Pancreas (tissue), 10 donors: ENCODE results near the gene KIF18A. TPM values are rescaled to one million over a fixed set of nuclear protein-coding genes. Genes with fewer than 3 reads are reported as not detected.

ENCODE experiments used
- ATAC-seq, 4 donors: fragments of 200-7000 bp; cut with Tn5 transposase; one replicate each; pipeline versions ENCODE4 v1.8.0 to v1.9.1; 2020; ENCODE audit warnings: mild to moderate bottlenecking in 4 of 4, moderate library complexity in 4 of 4
- DNase-seq, 6 donors: peaks; one replicate each; pipeline ENCODE4 v3.0.0-alpha.2; 2020
- FAIRE-seq: peaks from 2 replicates; lab custom pipeline; 2012; peaks lifted over from hg19 to GRCh38; lab: Jason Lieb, UNC
- H3K27ac ChIP-seq, 4 donors: fragments of 200-600 bp; sonication (generic); 1 replicate in 3 of 4; 2 replicates in 1 of 4; pipeline versions ENCODE4 v1.5.0 to v1.8.0; 2020
- H3K27me3 ChIP-seq, 4 donors: fragments of 200-600 bp; one replicate each; pipeline ENCODE4 v1.8.0; 2021
- H3K36me3 ChIP-seq, 3 donors: fragments of 200-600 bp; sonication (generic) in 1 of 3; one replicate each; pipeline versions ENCODE4 v1.5.0 to v1.8.0; 2020 to 2021
- H3K4me1 ChIP-seq, 3 donors: fragments of 200-600 bp; one replicate each; pipeline ENCODE4 v1.8.0; 2021
- H3K4me3 ChIP-seq, 4 donors: fragments of 200-600 bp; sonication (generic) in 2 of 4; one replicate each; pipeline versions ENCODE4 v1.5.0 to v1.8.0; 2020 to 2021
- H3K9me3 ChIP-seq, 4 donors: fragments of 200-600 bp; one replicate each; pipeline ENCODE4 v1.8.0; 2021
- WGBS, 2 donors: extraction: QIAGEN DNeasy Blood & Tissue Kit; methylation state at CpG; one replicate each; pipeline ENCODE4 v1.1.7; 2013; 5-methylcytosine and 5-hydroxymethylcytosine counted together
- intact Hi-C, 3 donors: fragments of 100-400 bp; cut with DNase I; formaldehyde crosslinking; loops; one replicate each; pipeline versions ENCODE4 v1.11.1 to v1.14.2; 2022
- polyA plus RNA-seq, 2 donors: library from polyadenylated mRNA; stranded (reverse); fragments of 200-250 nt; gene quantifications; one replicate each; pipeline ENCODE4 v1.2.3, GENCODE V29; 2013
- total RNA-seq, 6 donors: library from RNA; stranded (reverse); fragmentation: NEBNext Ultra II Directional in 4 of 6; extraction: Animal tissue kit (Norgen Biotek cat#: 25700) in 4 of 6; gene quantifications; one replicate each; pipeline versions ENCODE4 v1.2.1 to v1.2.4, GENCODE V29; 2021 to 2023
- TF ChIP-seq, protein P1 (sequence below), 4 donors: fragments of 200-600 bp; sonication (generic) in 3 of 4; IDR thresholded peaks; one replicate each; pipeline versions ENCODE4 v1.5.0 to v1.8.0; 2021; ENCODE audit warnings: antibody characterized with exemption in 4 of 4
- donor health status: healthy with polysubstance abuse.
- donor health status: DM: no; HTN: no; CAD: no; lungs with moderate emphysema.
- donor health status: DM: no; HTN: no; CAD: no.
- donor health status: control.
- donor health status: control.
- donor health status: Bipolar disorder and iron deficiency.
- donor health status: DM: yes; HTN: yes; CAD: no.
- donor health status: DM: no; HTN: no; CAD: no.
- donor health status: DM: no; HTN: no; CAD: no.
- donor health status: DM: yes; HTN: yes; CAD: no.

KIF18A gene
- total and polyA plus RNA-seq, 8 donors: 0.04 to 1.1 (median 0.29) TPM; not detected in 1

DNA sequence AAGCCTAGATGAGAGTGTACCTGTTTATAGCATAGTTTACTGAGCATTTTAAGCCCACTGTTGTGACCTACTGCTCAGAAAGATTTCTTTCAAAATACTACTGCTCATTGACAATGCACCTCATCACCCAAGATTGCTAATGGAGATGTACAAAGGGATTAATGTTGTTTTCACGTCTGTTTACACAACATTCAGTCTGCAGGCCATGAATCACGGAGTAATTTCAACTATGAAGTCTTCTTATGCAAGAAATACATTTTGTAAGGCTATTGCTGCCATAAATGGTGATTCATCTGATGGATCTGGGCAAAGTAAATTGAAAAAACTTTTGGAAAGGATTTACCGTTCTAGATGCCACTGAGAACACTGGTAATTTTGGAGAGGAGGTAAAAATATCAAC is 112.9 kb downstream of the KIF18A start:
- Histone ChIP-seq H3K27me3 (no peaks in the 10 kb centered on the region), H3K9me3 (no peaks in the 10 kb centered on the region), H3K36me3 (no peaks in the 10 kb centered on the region), H3K27ac (no peak overlapping the region), H3K4me3 (no peak overlapping the region), H3K4me1 (no peaks in the 10 kb centered on the region)
- intact Hi-C loops: no loop called here
- ATAC-seq (no peak), DNase-seq (no peak), FAIRE-seq (no peak)
- WGBS, 2 donors: 70 to 89% methylated on average over 3 of the region's 3 CpGs
- TF ChIP-seq, protein P1, sequence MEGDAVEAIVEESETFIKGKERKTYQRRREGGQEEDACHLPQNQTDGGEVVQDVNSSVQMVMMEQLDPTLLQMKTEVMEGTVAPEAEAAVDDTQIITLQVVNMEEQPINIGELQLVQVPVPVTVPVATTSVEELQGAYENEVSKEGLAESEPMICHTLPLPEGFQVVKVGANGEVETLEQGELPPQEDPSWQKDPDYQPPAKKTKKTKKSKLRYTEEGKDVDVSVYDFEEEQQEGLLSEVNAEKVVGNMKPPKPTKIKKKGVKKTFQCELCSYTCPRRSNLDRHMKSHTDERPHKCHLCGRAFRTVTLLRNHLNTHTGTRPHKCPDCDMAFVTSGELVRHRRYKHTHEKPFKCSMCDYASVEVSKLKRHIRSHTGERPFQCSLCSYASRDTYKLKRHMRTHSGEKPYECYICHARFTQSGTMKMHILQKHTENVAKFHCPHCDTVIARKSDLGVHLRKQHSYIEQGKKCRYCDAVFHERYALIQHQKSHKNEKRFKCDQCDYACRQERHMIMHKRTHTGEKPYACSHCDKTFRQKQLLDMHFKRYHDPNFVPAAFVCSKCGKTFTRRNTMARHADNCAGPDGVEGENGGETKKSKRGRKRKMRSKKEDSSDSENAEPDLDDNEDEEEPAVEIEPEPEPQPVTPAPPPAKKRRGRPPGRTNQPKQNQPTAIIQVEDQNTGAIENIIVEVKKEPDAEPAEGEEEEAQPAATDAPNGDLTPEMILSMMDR (IDR thresholded peaks at IDR 0.05): no peak

DNA sequence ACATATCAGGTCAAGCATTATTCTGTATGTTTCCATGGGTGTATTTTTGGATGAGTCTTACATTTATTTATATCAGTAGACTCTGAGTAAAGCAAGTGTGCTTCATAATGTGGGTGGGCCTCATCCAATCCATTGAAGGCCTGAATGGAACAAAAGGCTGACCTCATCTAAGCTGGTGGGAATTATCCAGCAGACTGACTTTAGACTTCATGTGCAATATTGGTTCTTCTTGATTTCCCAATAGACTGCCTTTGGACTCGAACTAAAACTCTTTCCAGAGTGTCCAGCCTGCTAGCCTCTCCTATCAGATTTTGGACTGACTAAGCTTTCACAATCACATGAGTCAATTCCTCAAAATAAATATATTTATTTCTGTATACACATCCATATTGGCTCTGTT is 116.2 kb downstream of the KIF18A start:
- FAIRE-seq (no peak), DNase-seq (no peak), ATAC-seq (no peak)
- Histone ChIP-seq H3K9me3 (no peaks in the 10 kb centered on the region), H3K27ac (no peak overlapping the region), H3K4me3 (no peak overlapping the region), H3K36me3 (no peaks in the 10 kb centered on the region), H3K27me3 (no peaks in the 10 kb centered on the region), H3K4me1 (no peaks in the 10 kb centered on the region)
- intact Hi-C loops: no loop called here
- 56 to 93% methylated on average over 1 of the region's 1 CpG for WGBS, 2 donors
- TF ChIP-seq, protein P1 (IDR thresholded peaks at IDR 0.05): no peak

DNA sequence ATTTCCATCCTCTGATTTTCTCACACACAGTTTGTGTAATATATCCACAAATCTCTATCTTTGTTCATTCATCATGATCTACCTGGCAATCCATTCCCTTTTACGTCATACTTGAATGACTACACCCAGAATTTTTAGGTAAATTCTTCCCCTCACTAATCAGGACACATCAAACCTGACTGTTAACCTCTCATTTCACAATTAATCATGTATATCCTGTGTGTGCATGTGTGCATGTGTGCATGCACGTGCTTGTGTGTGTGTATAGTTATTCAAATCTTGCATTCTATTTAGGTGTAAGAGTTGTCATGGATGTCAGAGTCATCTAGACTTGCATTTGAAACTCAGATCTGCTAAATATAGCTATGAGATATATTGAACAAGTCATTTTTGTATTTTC is 130.4 kb downstream of the KIF18A start:
- no peaks in the 10 kb centered on the region for H3K9me3 ChIP-seq
- intact Hi-C loops: no loop called here
- H3K4me3 ChIP-seq: no peak overlapping the region
- no peak overlapping the region for H3K27ac ChIP-seq
- FAIRE-seq: no peak
- 70 to 86% methylated on average over 2 of the region's 2 CpGs for WGBS, 2 donors
- TF ChIP-seq, protein P1 (IDR thresholded peaks at IDR 0.05): no peak
- no peak for ATAC-seq
- no peak for DNase-seq
- no peaks in the 10 kb centered on the region for H3K36me3 ChIP-seq
- H3K27me3 ChIP-seq: no peaks in the 10 kb centered on the region
- H3K4me1 ChIP-seq: no peaks in the 10 kb centered on the region

DNA sequence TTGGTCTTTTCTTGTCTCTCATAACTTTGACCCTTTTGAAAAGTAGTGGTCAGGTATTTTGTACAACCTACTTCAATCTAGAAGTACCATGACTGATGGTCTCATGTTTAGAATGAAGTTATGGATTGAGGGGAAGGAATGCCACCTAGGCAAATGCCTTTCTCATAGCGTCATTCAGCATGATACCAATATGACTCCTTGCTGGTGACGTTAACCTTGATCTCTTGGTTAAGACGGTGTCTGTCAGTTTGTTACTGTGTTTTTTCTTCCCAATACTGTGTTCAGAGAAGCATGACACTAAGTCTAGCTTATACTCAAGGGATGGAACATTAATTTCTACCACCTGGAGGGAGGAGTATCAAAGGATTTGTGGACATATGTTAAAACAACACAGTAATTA is 130.9 kb downstream of the KIF18A start:
- no peak for FAIRE-seq
- intact Hi-C loops: no loop called here
- ATAC-seq: no peak
- Histone ChIP-seq H3K27me3 (no peaks in the 10 kb centered on the region), H3K4me3 (no peak overlapping the region), H3K4me1 (no peaks in the 10 kb centered on the region), H3K9me3 (no peaks in the 10 kb centered on the region), H3K27ac (no peak overlapping the region), H3K36me3 (no peaks in the 10 kb centered on the region)
- TF ChIP-seq, protein P1 (IDR thresholded peaks at IDR 0.05): no peak
- DNase-seq: no peak
- 63 to 64% methylated on average over 3 of the region's 3 CpGs for WGBS, 2 donors

DNA sequence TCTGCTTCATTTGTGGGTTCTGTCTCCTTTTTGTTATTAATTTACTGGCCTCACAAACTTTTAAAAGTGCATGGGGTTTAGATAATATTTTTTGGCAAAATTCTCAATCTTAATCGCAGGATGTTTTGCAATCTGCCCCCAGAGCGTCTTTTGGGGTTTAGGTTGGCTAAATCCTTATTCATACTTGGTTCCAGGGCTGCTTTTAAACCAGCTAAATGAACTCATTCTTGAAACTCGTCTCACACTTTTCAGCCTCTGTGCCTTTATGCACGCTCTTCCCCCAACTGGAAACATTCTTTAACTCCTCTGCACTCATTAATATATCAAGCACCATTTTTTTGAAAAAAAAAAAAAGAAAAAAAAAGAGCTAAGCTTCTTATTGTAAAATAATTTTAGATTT is 131.7 kb downstream of the KIF18A start:
- FAIRE-seq (no peak), ATAC-seq (no peak), DNase-seq (no peak)
- Histone ChIP-seq H3K4me3 (no peak overlapping the region), H3K27me3 (no peaks in the 10 kb centered on the region), H3K36me3 (no peaks in the 10 kb centered on the region), H3K27ac (no peak overlapping the region), H3K9me3 (no peaks in the 10 kb centered on the region), H3K4me1 (no peaks in the 10 kb centered on the region)
- 55 to 65% methylated on average over 4 of the region's 4 CpGs for WGBS, 2 donors
- TF ChIP-seq, protein P1 (IDR thresholded peaks at IDR 0.05): no peak
- intact Hi-C loops: no loop called here
